T follicular helper cell (primary cell): ENCODE data around the gene HLF.

Experiments used
- DNase-seq: peaks from one replicate; pipeline ENCODE4 v3.0.0-alpha.2; 2020; ENCODE audit warnings: low read depth

HLF gene

GRCh38 chr17:55274355-55275255 lies 9.8 kb downstream of the HLF start:
- no peak for DNase-seq

GRCh38 chr17:55275894-55276804 lies 11.4 kb downstream of the HLF start:
- DNase-seq: no peak

DNA sequence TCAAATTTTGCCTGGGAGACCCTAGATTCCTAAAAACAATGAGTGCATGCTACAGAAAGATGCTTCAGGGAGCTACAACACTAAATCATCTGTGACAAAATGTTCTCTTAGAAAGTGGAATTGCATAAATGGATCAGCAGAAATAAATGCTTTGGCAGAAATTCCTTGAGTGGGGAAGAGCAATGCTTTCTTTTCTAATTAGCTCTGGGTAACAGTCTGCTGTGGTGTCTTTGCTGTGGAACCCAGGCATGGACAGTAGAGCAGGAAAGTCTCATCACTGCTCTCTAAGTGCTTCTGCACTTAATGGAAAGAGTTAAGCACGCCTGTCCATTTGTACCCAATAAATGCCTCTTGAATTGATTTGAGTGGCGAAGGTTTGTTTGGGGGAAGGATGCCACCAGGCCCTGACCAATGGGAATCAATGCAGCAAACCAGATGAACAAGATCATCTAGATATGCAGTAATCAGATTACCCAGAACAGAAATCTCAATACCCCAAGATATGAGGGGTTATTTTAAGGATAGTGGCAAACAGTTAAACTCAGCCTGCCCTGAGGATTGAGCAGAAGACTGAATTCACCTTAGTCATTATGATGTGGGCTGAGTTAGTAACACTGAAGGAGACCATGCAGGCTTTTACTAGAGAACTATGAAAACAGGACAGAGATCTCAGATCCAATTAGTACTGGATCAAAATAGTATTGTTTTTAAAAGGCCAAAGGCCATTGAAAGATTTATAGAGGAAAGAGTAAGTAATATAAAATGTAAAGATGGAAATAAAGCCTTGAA lies 13.6 kb downstream of the HLF start:
- no peak for DNase-seq

- no peak for DNase-seq
These were observed 14.4 kb downstream of the HLF start for GRCh38 chr17:55279203-55279602.

GRCh38 chr17:55279788-55280187 lies 15.0 kb downstream of the HLF start:
- no peak for DNase-seq

DNA sequence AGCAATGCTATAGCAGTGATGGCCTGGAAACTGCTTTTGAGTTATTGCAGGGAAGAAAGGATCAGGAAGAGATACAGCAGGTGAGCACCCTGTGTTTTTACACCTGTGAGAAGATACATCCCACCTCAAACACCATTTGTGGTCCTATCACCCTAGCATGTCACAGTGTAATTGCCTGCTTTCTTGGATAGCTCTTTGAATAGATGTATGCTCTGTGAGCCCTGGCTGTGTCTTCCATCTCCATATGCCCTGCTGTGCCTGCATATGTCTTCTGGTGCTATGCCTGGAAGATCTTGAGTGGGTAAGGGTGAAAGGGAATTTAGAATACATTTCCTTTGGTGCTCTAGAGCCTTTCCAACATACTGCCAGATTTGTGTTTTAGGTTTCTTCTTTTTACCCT lies 15.5 kb downstream of the HLF start:
- no peak for DNase-seq

DNA sequence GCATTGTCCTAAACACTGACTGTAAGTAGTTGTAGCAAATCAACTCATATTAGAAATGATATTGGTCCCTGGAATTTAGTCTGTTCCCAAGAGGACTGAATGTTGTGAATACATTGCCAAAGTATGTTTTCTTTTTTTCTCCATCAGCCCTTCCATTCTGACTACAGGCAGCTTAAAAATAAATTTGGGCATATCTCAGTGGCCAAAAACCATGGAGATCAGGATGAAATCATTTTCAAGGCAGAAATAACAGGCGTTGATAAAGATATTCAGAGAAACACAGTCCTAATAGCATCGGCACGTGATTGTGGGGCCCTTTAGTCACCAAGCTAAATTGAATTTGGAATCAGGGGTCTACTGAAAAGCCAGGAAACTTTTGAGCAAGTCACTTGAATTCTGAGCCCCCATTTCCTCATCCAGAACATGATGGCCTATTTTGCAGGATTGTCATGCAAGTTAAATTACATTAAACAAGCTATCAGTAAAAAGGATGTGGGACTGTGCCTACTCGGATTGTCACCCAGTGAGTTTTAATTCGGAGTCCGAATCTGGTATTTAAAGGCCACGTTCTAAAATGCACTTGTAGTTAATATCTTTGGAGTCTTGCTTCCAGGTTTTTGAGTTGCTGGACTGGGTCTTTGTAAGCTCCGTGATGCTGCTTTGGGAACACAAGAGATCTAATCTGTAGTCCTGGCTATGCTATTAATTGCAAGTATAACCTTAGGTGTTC lies 17.1 kb downstream of the HLF start:
- DNase-seq: no peak

GRCh38 chr17:55282379-55282702 lies 17.6 kb downstream of the HLF start:
- no peak for DNase-seq

DNA sequence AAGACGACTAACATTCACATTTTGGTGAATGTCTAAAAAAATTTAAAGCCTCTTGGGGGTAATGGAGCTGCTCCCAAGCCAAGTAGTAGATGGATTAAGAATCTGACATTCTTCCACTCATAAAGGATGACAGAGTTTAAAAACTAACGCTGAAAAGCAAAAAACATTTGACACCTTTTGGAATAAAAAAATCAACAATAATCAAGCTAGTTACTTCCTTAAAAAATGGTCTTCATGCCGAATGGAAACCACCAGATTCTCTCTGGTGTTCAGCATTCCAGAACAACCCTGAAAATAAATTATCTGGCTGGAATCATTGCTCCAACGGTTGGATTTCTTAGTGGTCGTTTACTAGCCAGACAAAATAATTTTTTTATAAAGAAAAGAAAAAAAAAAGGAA lies 18.0 kb downstream of the HLF start:
- no peak for DNase-seq

DNA sequence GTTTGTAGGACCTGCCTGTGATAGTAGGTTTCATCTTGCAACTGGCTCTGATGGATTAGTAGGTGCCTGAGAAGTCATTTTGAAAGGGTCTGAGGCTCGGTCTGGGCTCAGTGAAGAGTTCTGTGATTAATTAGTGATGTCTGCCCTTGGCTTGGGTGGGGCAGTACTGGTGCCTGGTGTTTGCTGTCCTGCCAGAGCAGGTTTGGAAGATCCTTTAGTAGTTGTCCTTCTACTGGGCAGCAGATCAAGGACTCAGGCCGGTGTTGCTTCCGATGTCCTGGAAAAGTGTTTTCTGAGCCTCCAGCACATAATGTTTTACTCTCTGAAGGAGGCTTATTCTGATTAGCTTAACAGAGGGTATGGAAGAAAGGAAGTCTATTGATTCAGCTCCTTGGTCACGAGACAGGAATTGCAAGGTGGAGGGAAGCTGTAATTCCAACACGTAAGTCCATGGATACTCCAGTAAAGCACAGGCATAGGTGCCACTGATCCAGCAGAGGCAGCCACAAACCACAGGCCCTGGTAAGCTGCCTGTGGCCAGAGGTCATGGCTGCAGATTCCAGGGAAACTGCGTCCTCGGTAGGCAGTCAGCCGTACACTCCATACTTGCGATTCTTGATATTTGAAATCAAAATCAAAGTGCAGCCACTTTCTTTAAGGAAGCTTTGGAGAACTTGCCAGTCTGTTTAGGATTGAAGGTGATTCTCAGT lies 18.7 kb downstream of the HLF start:
- DNase-seq: no peak

DNA sequence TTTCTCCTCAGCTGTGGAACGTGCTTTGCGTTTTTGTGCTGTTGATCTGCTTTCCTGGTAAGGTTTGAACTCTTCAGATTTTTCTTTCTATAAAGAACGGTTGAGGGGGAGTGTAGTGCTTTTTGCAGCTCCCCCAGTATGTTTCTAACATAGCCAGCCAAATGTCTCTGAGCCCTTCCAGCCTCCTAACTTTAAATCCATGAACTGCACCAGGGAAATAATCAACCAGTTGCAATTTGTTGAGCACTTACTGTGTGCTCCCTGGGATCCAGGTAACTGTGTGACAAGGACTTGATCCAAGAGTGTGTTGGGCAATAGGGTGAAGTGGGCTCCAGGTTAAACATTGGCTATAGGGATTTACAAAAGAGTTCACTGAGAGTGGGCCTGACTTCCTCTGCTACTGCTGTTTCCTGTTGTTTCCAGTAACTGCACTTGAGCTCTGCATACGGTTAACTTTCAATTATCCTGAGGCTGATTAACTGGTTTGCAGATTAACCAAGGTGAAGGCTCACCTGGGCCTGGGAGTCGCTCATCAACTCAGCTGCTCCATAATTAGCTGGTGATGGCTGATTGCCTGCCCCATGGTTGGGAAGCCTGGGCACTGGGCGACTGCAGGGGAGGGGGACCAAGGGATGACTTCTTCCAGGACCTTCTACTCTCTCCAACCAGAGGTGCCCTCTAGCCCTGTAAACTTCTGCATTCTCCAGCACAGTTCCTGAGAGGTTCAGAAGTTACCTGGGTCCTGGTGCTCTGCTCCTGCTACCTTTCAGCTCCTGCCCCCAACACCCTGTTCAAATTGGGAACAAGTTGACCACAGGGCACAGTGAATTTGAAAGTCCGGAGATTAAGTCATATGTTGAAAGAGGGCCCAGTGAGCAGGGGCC lies 19.5 kb downstream of the HLF start:
- DNase-seq: no peak

GRCh38 chr17:55284944-55285339 lies 20.2 kb downstream of the HLF start:
- no peak for DNase-seq

GRCh38 chr17:55285340-55286301 lies 20.9 kb downstream of the HLF start:
- DNase-seq: no peak

GRCh38 chr17:55286681-55287589 lies 22.2 kb downstream of the HLF start:
- DNase-seq: no peak

GRCh38 chr17:55288356-55289105 lies 23.8 kb downstream of the HLF start:
- DNase-seq: no peak

- DNase-seq: no peak
These were observed 24.3 kb downstream of the HLF start for GRCh38 chr17:55289106-55289446.

- DNase-seq: no peak
These were observed 25.2 kb downstream of the HLF start for GRCh38 chr17:55289978-55290377.
